GM19240 (cell line): Measurements from ENCODE around the gene NPAS1.
"Not testable (repeated sequence)": the region's sequence is repeated elsewhere in the genome, so short reads cannot be mapped to it uniquely, and the experiment has no call there.

Experiments used
- DNase-seq: peaks from one replicate; pipeline ENCODE4 v3.0.0; 2011; ENCODE audit warnings: low spot score; ENCODE audit not compliant: insufficient read length

The NPAS1 gene

GRCh38 chr19:46990991-46991676, 28.5 kb upstream of the NPAS1 start:
- peak; percentile 29 for DNase-seq

- no peak for DNase-seq
Observed at GRCh38 chr19:46992699-46993535, 26.7 kb upstream of the NPAS1 start.

- no peak for DNase-seq
Observed at GRCh38 chr19:46993622-46994021, 26.0 kb upstream of the NPAS1 start.

- DNase-seq: no peak
Observed at GRCh38 chr19:46994141-46994686, 25.4 kb upstream of the NPAS1 start.

- no peak for DNase-seq
Observed at GRCh38 chr19:46995492-46995891, 24.1 kb upstream of the NPAS1 start.

GRCh38 chr19:46998445-46999125, 21.1 kb upstream of the NPAS1 start:
- no peak for DNase-seq

GRCh38 chr19:46999377-46999776, 20.3 kb upstream of the NPAS1 start:
- DNase-seq: no peak

- DNase-seq: no peak
Observed at GRCh38 chr19:46999878-47000277, 19.8 kb upstream of the NPAS1 start.

- DNase-seq: no peak
Observed at GRCh38 chr19:47000373-47000772, 19.3 kb upstream of the NPAS1 start.

- DNase-seq: no peak
Observed at GRCh38 chr19:47001584-47001983, 18.1 kb upstream of the NPAS1 start.

GRCh38 chr19:47002106-47002766, 17.4 kb upstream of the NPAS1 start:
- no peak for DNase-seq

- no peak for DNase-seq
Observed at GRCh38 chr19:47002853-47003610, 16.6 kb upstream of the NPAS1 start.

- DNase-seq: no peak
Observed at GRCh38 chr19:47003611-47004465, 15.8 kb upstream of the NPAS1 start.

GRCh38 chr19:47005164-47005641, 14.4 kb upstream of the NPAS1 start:
- no peak for DNase-seq

GRCh38 chr19:47005873-47006272, 13.8 kb upstream of the NPAS1 start:
- DNase-seq: no peak

GRCh38 chr19:47006496-47006895, 13.1 kb upstream of the NPAS1 start:
- DNase-seq: no peak

- not testable (repeated sequence) for DNase-seq
Observed at GRCh38 chr19:47010549-47010948, 9.1 kb upstream of the NPAS1 start.

- DNase-seq: no peak
Observed at GRCh38 chr19:47012617-47013016, 7.0 kb upstream of the NPAS1 start.

GRCh38 chr19:47013041-47013517, 6.6 kb upstream of the NPAS1 start:
- peak; percentile 87 for DNase-seq
